KMS-11 (cell line): Measurements from ENCODE around the gene GPR156.

Experiments used
- H2AFZ ChIP-seq: fragments of 200-600 bp; sonication (generic); 2 replicates; pipeline ENCODE4 v1.6.1; 2016; ENCODE audit warnings: antibody characterized with exemption, mixed run types, low read depth
- H3K27ac ChIP-seq: fragments of 200-600 bp; sonication (generic); 2 replicates; pipeline ENCODE4 v1.6.1; 2016; ENCODE audit warnings: mild to moderate bottlenecking, mixed run types
- H3K27me3 ChIP-seq: fragments of 200-600 bp; sonication (generic); 2 replicates; pipeline ENCODE4 v1.6.1; 2017; ENCODE audit warnings: mild to moderate bottlenecking, low read depth, mixed run types, moderate library complexity; ENCODE audit not compliant: insufficient read depth
- H3K36me3 ChIP-seq: fragments of 200-600 bp; sonication (generic); 2 replicates; pipeline ENCODE4 v1.6.1; 2017; ENCODE audit warnings: mild to moderate bottlenecking, mixed run types; ENCODE audit not compliant: insufficient read depth
- H3K4me1 ChIP-seq: fragments of 200-600 bp; sonication (generic); 2 replicates; pipeline ENCODE4 v1.6.1; 2016; ENCODE audit warnings: mild to moderate bottlenecking, low read depth, mixed run types; ENCODE audit not compliant: poor library complexity, severe bottlenecking
- H3K4me2 ChIP-seq: fragments of 200-600 bp; sonication (generic); 2 replicates; pipeline ENCODE4 v1.7.0; 2016; ENCODE audit warnings: mild to moderate bottlenecking, mixed run types
- H3K4me3 ChIP-seq: fragments of 200-600 bp; sonication (generic); IDR thresholded peaks from 2 replicates; pipeline ENCODE4 v1.6.1; 2017; ENCODE audit warnings: low read depth, low read length, mixed read lengths; ENCODE audit not compliant: insufficient read depth
- H3K79me2 ChIP-seq: fragments of 200-600 bp; sonication (generic); 2 replicates; pipeline ENCODE4 v1.6.1; 2016; ENCODE audit warnings: low read depth, mixed run types; ENCODE audit not compliant: insufficient read depth
- H3K9ac ChIP-seq: fragments of 200-600 bp; sonication (generic); 2 replicates; pipeline ENCODE4 v1.6.1; 2016; ENCODE audit warnings: mild to moderate bottlenecking, mixed run types
- H4K20me1 ChIP-seq: fragments of 200-600 bp; sonication (generic); 2 replicates; pipeline ENCODE4 v1.6.1; 2016; ENCODE audit warnings: mild to moderate bottlenecking, mixed run types; ENCODE audit not compliant: insufficient read depth
- CTCF ChIP-seq: fragments of 200-600 bp; sonication (generic); conservative IDR thresholded peaks from 2 replicates; pipeline ENCODE4 v1.6.1; 2017; ENCODE audit warnings: low read depth, mild to moderate bottlenecking, antibody characterized with exemption, low read length, moderate library complexity, mixed read lengths

GPR156 gene

GRCh38 chr3:120119846-120120510 is 165.0 kb downstream of the GPR156 start:
- Histone ChIP-seq H3K4me2 (no peak overlapping the region), H2AFZ (no peak overlapping the region), H4K20me1 (no peaks in the 10 kb centered on the region), H3K27ac (no peak overlapping the region), H3K4me1 (no peaks in the 10 kb centered on the region), H3K27me3 (no peaks in the 10 kb centered on the region), H3K79me2 (no peaks in the 10 kb centered on the region), H3K4me3 (no peak overlapping the region), H3K9ac (no peak overlapping the region), H3K36me3 (no peaks in the 10 kb centered on the region)
- TF ChIP-seq CTCF: no peak
